Measurements from ENCODE around the gene RIN3.

The RIN3 gene

GRCh38 chr14:92694807-92695206 is 181.2 kb downstream of the RIN3 start:
- in situ Hi-C loops (cut with MboI; ENCODE audit: low pct_unique_long_range_greater_than_20kb, low sequenced_read_pairs, unreplicated experiment) = loop anchor here (25.0 kb wide), 1 partner anchor 558 kb away; no protein-coding TSS in a partner anchor
- DNase-seq (ENCODE audit: low spot score) = no peak

GRCh38 chr14:92695562-92695961 is 182.0 kb downstream of the RIN3 start:
- in situ Hi-C loops (cut with MboI; ENCODE audit: low pct_unique_long_range_greater_than_20kb, low sequenced_read_pairs, unreplicated experiment) = loop anchor here (25.0 kb wide), 1 partner anchor 558 kb away; no protein-coding TSS in a partner anchor
- DNase-seq (ENCODE audit: low spot score) = no peak
- TF ChIP-seq CTCF (IDR thresholded peaks at IDR 0.05; ENCODE audit: extremely low read depth, insufficient read depth, missing control alignments) = no peak

More at GRCh38 chr14:92694807-92695206, 181.2 kb downstream of the RIN3 start:
- no peak for TF ChIP-seq CTCF (IDR thresholded peaks at IDR 0.05; ENCODE audit: extremely low read depth, insufficient read depth, missing control alignments)

GRCh38 chr14:92696366-92696765 is 182.8 kb downstream of the RIN3 start:
- in situ Hi-C loops (cut with MboI; ENCODE audit: low pct_unique_long_range_greater_than_20kb, low sequenced_read_pairs, unreplicated experiment) = loop anchor here (25.0 kb wide), 1 partner anchor 559 kb away; no protein-coding TSS in a partner anchor
- no peak for DNase-seq (ENCODE audit: low spot score)
- no peak for TF ChIP-seq CTCF (IDR thresholded peaks at IDR 0.05; ENCODE audit: extremely low read depth, insufficient read depth, missing control alignments)

- no peak for DNase-seq (ENCODE audit: low spot score)
- no peak for TF ChIP-seq CTCF (IDR thresholded peaks at IDR 0.05; ENCODE audit: extremely low read depth, insufficient read depth, missing control alignments)
- in situ Hi-C loops (cut with MboI; ENCODE audit: low pct_unique_long_range_greater_than_20kb, low sequenced_read_pairs, unreplicated experiment) = loop anchor here (25.0 kb wide), 1 partner anchor 561 kb away; no protein-coding TSS in a partner anchor
Observed at GRCh38 chr14:92698393-92698792, 184.8 kb downstream of the RIN3 start.

- TF ChIP-seq CTCF (IDR thresholded peaks at IDR 0.05; ENCODE audit: extremely low read depth, insufficient read depth, missing control alignments) = no peak
- no peak for DNase-seq (ENCODE audit: low spot score)
- in situ Hi-C loops (cut with MboI; ENCODE audit: low pct_unique_long_range_greater_than_20kb, low sequenced_read_pairs, unreplicated experiment) = no loop called here
Observed at GRCh38 chr14:92701826-92702225, 188.2 kb downstream of the RIN3 start.

- DNase-seq (ENCODE audit: low spot score) = no peak
- TF ChIP-seq CTCF (IDR thresholded peaks at IDR 0.05; ENCODE audit: extremely low read depth, insufficient read depth, missing control alignments) = no peak
- in situ Hi-C loops (cut with MboI; ENCODE audit: low pct_unique_long_range_greater_than_20kb, low sequenced_read_pairs, unreplicated experiment) = no loop called here
Observed at GRCh38 chr14:92702441-92702918, 188.9 kb downstream of the RIN3 start.
